Left renal pelvis (tissue), 4 donors: ENCODE data around the gene TAF1D. TPM values are rescaled to one million over a fixed set of nuclear protein-coding genes. Genes with fewer than 3 reads are reported as not detected.

Experiments used
- DNase-seq, 4 donors: peaks; one replicate each; pipeline ENCODE4 v3.0.0-alpha.2; 2013; ENCODE audit warnings: low read depth in 4 of 4, low spot score in 3 of 4
- polyA plus RNA-seq, 4 donors: library from polyadenylated mRNA; unstranded; fragments of 120-200 nt; gene quantifications; one replicate each; pipeline ENCODE4 v1.2.1, GENCODE V29; 2013; ENCODE audit not compliant: insufficient read length in 4 of 4

TAF1D gene
- polyA plus RNA-seq, 4 donors = 102 to 178 (median 145) TPM

DNA sequence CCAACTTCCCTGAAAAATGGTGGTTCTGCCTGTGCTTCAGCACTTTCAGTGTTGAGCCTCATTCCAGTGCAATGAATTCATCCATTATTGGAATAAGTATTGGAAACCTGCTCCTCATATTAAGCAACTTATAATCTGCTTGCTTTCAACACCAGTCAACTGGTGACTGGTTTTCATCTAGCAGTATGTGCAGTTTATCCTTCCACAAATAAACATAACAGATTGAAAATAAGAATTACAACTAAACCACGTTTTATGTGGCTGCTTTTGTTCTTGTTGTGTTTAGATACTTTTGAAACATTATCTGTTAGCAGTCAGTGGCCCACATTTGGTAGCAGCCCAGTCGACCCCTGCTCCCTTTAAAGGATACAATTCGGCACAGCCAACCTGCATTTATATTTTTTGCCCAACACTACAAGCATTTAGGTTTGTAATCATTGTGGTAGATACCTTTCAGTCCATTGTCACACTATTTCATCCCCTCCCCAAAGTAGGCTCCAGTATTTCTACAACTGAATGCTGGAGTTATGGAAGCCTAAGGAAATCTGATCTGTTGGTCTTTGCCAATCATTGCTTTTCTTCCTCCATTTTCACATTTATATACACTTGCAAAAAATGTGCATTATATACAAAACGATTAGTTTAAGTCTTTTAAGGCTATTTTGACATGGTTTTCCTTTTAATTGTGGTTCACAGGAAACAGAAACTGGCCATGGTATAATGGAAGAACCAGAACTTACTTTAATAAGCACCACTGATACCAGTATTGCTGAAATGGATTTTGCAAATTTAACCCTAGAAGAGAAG lies 13.1 kb downstream of the TAF1D start:
- DNase-seq = no peak

GRCh38 chr11:93724089-93724488 lies 17.2 kb downstream of the TAF1D start:
- DNase-seq = no peak

DNA sequence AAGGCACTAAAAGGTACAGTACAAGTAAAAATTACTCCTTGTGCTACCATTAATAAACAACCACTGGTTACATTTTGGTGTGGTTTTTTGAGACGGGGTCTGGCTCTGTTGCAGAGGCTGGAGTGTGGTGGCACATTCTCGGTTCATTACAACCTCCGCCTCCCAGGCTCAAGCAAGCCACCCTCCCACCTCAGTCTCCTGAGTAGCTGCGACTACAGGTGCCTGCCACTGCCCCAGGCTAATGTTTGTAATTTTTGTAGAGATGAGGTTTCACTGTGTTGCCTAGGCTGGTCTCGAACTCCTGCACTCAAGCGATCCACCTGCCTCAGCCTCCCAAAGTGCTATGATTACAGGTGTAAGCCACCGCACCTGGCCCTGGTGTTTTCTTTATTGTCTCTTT lies 20.8 kb downstream of the TAF1D start:
- no peak for DNase-seq

GRCh38 chr11:93719310-93719709 lies 22.0 kb downstream of the TAF1D start:
- DNase-seq = no peak

GRCh38 chr11:93718057-93718563 lies 23.2 kb downstream of the TAF1D start:
- no peak for DNase-seq

- DNase-seq = no peak
Measured at GRCh38 chr11:93717501-93717900, 23.8 kb downstream of the TAF1D start.

- no peak for DNase-seq
Measured at GRCh38 chr11:93715797-93716396, 25.4 kb downstream of the TAF1D start.

GRCh38 chr11:93712678-93713077 lies 28.6 kb downstream of the TAF1D start:
- DNase-seq = no peak

- no peak for DNase-seq
Measured at GRCh38 chr11:93710239-93710638, 31.1 kb downstream of the TAF1D start.

- DNase-seq = no peak
Measured at GRCh38 chr11:93704237-93704636, 37.1 kb downstream of the TAF1D start.

- DNase-seq = no peak
Measured at GRCh38 chr11:93700830-93701229, 40.5 kb downstream of the TAF1D start.

- no peak for DNase-seq
Measured at GRCh38 chr11:93697611-93698010, 43.7 kb downstream of the TAF1D start.

GRCh38 chr11:93694557-93694956 lies 46.7 kb downstream of the TAF1D start:
- DNase-seq = no peak

DNA sequence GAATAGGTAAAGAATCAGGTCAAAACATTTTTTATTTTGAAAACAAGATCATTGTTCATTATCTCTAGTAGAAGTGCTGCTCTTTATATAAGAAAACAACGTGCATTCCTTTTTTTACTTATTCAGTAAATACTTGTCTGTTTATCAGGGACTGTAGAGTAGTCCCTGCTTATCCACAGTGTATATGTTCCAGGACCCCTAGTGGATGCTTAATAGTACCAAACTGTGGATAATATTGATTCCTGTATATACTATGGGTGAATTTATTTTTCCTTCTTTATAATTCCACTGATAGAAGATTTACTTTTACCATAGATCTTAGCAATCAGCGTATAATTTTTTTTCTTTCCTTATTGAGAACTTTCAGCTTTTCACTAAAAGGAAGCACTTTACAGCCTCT lies 47.2 kb downstream of the TAF1D start:
- no peak for DNase-seq

DNA sequence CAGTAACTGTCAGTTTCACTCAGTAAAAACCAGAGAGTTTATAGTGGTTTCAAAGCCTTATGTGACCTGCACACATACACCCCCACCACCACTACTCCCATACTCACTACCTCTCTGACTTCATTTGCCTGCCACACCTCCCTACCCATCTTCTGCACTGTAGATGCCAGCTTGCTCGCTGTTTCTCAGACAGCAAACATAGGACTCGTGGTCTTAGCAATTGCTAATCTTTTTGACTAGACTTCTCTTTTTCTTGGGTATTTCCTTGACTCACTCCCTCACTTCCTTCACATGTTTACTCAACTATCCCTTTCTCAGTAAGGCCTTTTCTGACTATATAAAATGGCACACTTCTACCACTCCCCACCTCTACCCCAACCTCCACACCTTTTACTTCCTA lies 52.1 kb downstream of the TAF1D start:
- DNase-seq = no peak

GRCh38 chr11:93686812-93687211 lies 54.5 kb downstream of the TAF1D start:
- no peak for DNase-seq

GRCh38 chr11:93686226-93686625 lies 55.1 kb downstream of the TAF1D start:
- DNase-seq = no peak

Other genes starting within 250 kb of the TAF1D start
- gene SMCO4, start 198.1 kb downstream of the TAF1D start, polyA plus RNA-seq = 10 to 100 TPM; 15.5 to 20.5 (median 16.1) TPM
- 10 to 100 TPM; 15.4 to 24.2 (median 21.4) TPM for gene CEP295, start 79.8 kb downstream of the TAF1D start, polyA plus RNA-seq
- gene C11orf54, start 177 bp upstream of the TAF1D start, polyA plus RNA-seq = 100 to 1,000 TPM in 3 of 4 donors, 10 to 100 TPM in 1; 44.3 to 224 (median 177) TPM
- 10 to 100 TPM; 30.5 to 57.0 (median 40.3) TPM for gene MED17, start 42.8 kb upstream of the TAF1D start, polyA plus RNA-seq
- 1 to 10 TPM; 1.2 to 2.6 (median 1.9) TPM for gene VSTM5, start 109.1 kb upstream of the TAF1D start, polyA plus RNA-seq